HG03175 (cell line): Measurements from ENCODE around the gene PTGS1.

ENCODE experiments used
- ATAC-seq: cut with Tn5 transposase; IDR thresholded peaks from one replicate; pipeline ENCODE4 v1.9.1; 2021; ENCODE audit warnings: mild to moderate bottlenecking, moderate library complexity; ENCODE audit not compliant: unreplicated experiment

Gene PTGS1

DNA sequence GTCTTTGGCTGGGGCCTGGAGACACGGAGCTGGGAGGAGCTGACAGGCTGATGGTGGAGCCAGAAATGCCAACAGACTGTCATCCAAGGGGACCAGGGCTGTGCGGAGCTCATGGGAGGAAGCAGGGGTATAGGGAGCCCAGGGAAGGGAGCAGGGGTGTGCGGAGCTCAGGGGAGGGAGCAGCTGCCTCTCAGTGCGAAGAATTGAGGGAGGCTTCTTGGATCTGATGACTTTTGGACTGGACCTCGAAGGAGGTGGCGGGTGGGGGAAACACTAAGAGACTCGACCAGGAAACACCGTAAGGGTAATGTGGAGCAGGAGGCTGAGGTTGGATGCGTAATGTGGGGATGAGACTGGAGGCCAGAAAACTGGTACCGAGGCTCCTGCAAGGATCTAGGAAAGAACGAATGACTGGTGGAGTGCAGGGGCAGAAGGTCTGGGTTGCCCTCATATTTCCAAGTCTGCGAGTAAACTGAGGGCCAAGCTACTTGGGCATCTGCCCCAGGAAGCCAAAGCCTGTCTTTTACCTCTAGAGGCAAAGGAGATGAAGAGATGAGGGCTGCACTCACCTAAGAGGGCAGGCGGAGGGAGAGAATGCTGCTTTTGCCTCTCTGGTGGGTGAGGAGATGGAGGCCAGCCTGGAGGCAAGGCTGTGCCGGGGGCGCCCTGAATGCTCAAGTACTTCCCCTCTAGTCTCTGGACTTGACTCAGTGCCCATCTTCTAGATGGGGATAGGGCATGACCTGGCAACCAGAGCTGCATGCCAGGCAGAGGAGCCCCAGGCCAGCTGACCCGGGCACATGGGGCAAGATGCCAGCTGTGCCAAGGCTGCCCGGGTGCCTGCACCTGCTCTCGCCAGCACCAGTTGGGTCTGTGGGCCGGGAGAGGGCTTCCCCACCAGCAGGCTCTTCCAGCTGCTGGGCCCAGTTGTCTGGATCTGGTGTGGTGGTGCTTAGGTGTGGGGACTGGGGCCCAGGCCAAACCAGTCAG lies 2.3 kb downstream of the PTGS1 start:
- ATAC-seq, result no peak

DNA sequence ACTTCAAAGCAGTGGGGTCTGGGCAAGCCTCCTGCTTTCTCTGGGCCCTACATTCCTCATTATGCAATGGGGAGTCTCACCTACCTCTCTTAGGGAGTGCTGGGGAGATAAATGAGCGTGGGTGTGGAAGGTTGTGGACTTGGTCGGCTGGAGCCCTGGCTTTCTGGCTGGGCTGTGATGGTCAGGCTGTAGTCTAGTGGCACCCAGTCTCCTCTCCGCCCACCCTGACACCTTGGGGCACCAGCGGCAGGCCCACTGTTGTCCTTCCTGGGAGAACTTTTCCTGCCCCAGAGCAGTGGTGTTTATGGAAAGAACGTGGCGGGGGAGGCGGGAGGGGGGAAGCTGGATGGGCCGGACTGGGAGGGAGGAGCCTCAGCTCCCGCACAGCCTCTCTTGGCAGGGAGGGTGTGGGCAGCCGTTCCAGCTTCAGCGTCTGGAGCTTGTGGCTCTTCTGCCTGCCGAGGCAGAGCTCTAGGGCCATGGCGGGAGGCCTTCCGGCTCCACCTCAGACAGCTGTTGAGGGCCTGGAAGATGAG lies 4.1 kb downstream of the PTGS1 start:
- no peak for ATAC-seq

DNA sequence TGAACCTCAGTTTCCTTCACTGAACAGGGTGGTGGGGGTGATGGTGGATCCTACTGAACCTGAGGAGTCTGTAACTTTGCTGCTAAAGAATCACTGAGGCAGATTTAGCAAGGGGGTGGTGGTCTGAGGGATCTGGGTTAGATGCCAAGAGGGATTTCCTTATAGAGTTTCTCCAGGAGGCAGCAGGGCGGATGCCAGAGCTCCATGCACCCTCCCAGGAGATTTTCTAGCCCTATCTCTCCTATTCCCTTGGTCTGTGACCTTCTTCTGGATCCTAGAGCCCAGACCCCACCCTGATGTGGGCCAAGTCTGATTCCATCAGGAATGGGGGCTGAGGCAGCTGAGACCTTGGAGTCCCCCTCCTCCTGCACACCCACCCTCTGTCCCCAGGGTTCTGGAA lies 6.0 kb downstream of the PTGS1 start:
- no peak for ATAC-seq

DNA sequence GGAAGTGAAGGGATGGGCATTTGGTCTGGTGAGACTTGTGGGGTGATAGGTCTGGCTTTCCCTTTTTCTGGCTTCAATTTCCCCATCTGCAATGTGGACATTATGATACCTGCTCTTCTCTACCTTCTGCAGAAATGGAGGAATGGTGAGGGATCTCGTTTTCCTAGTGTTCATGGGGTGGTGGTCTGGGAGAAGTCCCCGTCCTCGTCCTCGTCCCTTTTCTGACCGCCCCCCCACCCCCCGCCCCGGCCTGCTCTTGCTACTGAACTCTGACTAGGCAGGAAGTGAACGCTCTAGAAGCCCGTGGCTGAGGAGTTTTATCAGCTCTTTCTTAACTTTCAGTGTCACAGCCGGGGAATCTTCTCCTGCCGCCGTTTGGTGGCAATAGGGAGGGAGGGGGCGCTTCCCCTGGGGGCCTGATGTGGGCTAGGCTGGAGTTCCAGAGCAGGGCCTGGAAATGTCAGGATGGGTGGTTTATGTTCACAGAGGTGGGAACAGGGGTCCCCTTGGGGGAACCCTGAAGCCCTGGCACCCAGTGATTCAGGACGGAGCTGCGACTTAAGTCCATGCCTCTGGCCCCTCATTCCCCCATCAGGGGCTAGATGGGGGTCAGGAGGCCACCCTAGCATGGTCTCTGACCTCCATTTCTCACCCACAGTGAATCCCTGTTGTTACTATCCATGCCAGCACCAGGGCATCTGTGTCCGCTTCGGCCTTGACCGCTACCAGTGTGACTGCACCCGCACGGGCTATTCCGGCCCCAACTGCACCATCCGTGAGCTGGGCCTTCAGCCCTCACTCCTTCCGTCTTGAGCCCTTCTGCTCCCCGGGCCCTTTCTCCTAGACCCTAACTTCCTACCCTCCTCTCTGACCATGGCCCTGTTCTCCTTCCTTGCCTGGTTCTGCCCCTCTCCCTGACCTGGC lies 6.7 kb downstream of the PTGS1 start:
- no peak for ATAC-seq

DNA sequence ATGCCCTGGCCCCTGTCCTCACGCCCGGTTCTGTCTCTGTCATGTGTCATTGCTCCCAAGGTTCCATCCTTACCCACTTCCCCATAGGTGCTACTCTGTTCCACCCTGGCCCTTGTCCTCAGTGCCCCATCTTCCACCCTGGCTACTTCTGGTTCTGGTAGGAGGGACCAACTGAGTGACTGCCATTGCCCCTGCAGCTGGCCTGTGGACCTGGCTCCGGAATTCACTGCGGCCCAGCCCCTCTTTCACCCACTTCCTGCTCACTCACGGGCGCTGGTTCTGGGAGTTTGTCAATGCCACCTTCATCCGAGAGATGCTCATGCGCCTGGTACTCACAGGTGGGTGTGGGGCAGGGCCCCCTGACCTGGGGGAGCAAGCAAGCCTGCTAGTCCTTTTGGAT lies 7.4 kb downstream of the PTGS1 start:
- ATAC-seq, result no peak

DNA sequence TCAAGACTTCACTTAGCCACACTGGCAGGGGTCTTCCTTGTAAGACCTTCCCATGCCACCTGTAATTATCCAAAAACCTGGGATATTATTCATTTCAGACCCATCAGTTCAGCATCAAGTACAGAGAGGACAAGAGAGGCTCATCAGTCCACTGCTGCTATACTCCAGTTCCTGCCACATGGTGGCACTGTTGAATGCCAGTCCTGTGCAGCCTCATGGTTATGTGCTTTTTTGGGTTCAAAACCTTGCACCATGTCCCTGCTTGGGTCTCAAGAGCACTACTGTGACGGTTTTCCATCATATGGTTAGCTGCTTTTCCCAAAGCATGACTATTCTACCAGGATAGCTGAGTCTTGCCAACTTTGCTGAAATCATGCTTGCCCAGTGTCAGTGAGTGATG lies 8.5 kb downstream of the PTGS1 start:
- no peak for ATAC-seq

DNA sequence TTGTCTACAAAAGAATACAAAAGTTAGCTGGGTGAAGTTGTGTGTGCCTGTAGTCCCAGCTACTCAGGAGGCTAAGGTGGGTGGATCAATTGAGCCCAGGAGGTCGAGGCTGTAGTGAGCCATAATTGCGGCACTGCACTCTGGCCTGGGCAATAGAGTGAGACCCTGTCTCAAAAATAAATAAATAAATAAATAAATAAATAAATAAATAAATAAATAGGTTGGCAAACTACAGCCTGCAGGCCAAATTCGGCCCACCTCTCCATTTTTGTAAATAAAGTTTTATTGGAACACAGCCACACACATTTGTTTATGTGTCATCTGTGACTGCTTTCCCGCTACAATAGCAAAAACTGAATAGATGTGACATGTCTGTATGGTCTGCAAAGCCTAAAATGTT lies 9.5 kb downstream of the PTGS1 start:
- ATAC-seq, result no peak

DNA sequence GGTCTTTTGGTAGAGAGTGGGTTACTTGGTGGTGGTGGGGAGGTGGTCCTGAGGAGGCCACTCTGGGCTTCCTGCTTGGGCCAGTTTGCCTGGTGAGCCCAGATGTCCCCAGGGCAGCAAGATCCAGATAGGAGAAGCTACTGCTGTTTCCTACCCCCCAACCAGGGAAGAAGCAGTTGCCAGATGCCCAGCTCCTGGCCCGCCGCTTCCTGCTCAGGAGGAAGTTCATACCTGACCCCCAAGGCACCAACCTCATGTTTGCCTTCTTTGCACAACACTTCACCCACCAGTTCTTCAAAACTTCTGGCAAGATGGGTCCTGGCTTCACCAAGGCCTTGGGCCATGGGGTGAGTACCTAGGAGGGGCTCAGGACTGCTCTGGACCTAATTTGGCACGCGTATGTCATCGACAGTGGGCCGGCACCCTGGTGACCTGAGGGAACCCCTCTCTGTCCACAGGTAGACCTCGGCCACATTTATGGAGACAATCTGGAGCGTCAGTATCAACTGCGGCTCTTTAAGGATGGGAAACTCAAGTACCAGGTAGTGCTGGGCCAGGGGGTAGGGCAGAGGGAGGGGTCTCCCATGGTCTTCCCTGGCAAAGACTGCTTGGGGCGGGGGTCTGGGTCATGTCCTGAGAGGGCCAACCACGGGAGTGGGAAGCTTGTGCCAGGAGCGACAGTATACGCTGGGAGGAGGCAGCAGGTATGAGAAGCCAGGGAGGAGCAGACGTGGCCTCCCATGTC lies 10.6 kb downstream of the PTGS1 start:
- no peak for ATAC-seq

DNA sequence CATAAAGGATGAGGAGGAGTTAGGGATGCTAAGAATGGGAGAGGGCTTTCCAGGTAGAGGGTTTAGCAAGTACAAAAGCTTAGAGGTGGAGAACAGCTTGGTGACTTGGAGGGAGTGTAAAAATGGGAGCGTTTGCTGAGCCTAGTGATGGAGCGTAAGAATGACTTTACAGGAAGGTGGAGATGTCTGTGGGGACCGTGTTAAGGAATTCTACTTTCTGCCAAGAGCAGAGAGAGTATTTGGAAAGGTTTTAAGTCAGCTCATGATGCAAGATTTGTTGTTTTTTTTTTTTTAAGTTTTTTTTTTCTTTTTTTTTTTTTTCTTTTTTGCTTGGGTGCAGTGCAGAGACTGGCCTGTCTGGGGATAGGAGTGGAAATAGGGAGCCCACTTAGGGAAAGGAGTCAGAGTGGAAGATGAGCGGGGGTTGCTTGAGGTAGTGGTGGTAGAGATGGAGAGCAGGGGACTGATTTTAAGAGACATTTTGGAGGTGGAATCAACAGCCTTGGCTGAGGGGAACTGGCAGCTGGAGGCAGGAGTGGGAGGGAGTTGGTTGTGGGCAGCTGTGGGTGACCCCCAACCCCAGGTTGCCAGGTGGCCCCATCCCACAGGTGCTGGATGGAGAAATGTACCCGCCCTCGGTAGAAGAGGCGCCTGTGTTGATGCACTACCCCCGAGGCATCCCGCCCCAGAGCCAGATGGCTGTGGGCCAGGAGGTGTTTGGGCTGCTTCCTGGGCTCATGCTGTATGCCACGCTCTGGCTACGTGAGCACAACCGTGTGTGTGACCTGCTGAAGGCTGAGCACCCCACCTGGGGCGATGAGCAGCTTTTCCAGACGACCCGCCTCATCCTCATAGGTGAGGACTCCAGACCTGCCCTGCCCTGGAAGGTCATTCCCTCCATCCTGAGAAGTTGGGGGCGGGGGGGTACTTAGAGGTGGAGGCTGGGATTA lies 12.4 kb downstream of the PTGS1 start:
- no peak for ATAC-seq

DNA sequence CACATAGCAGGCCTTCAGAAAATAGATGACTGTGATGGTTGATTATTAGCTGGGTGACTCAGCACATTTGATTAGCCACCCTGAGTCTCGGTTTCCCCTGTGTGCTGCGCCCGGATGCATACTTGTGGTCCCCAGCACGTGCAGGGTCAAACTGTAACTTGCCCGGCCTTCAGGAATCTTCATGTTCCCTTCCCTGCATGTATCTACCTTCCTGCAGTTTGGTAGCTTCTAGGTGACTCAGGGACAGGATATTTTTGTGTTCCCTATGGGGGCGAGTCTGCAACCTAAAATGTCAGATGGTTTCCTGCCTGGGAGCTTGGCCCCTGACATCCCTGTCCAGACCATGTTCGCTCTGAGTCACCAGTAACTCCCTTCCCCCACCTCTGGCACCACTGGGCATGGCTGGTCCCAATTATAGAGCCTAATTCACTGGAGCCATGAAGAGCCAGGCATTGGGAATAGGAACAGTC lies 13.2 kb downstream of the PTGS1 start:
- no peak for ATAC-seq

DNA sequence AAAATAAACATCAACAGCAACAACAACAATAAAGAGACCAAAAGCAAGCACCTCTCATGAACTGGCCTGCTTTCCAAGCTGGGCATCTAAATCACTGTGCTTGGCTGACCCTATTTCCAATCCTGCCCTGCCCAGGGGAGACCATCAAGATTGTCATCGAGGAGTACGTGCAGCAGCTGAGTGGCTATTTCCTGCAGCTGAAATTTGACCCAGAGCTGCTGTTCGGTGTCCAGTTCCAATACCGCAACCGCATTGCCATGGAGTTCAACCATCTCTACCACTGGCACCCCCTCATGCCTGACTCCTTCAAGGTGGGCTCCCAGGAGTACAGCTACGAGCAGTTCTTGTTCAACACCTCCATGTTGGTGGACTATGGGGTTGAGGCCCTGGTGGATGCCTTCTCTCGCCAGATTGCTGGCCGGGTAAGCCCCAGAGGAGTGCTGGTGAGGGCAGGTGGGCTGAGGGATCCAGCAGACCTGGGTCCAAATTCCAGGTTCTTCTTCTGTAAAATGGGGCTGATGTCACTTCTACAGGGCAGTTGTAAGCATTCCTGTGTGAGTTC lies 15.6 kb downstream of the PTGS1 start:
- no peak for ATAC-seq

DNA sequence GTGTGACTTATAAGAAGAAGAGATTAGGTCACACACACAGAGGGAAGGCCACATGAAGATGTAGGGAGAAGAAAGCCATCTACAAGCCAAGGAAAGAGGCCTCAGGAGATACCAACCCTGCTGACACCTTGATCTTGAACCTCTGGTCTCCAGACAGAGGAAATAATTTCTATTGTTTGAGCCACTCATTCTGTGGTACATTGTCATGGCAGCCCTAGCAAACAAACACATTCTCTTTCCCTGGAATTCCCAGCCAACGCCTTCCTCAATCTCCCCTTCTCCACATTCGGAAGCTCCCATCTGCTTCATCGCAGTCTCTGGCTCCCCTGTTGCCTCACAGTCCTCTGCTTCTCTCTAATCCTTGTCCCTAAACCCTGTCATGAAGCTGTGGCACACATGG lies 16.7 kb downstream of the PTGS1 start:
- no peak for ATAC-seq

DNA sequence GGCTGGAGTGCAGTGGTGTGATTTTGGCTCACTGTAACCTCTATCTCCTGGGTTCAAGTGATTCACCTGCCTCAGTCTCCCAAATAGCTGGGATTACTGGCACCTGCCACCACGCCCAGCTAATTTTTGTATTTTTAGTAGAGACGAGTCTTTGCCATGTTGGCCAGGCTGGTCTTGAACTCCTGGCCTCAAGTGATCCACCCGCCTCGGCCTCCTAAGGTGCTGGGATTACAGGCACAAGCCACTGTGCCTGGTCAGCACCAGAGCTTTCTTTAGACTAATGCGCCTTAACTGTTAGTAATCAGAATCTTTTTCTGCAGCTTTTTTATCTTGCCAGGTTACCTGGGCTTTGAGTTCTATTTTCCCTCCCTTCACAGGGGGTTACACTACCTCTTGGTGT lies 18.4 kb downstream of the PTGS1 start:
- ATAC-seq, result no peak

DNA sequence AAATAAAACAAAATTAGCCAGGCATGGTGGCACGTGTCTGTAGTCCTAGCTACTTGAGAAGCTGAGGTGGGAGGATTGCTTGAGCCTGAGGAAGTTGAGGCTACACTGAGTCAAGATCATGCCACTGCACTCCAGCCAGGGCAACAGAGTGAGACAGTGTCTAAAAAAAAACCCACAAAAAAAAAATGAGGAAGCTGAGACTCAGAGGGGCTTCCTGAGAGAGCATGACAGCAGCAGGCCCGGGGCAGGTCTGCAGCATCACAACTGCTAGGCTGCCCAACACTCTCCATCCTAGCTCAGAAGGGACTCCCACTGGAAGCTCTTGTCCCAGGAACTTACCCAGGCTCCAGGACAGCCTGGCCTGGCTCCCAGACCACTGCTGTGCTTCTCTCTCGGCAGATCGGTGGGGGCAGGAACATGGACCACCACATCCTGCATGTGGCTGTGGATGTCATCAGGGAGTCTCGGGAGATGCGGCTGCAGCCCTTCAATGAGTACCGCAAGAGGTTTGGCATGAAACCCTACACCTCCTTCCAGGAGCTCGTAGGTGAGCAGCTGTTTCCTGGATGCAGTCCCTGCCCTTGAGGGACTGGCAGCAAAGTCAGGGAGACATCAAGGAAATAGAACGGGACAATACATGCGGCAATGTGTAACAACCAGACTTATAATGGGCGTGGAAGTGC lies 19.1 kb downstream of the PTGS1 start:
- no peak for ATAC-seq

DNA sequence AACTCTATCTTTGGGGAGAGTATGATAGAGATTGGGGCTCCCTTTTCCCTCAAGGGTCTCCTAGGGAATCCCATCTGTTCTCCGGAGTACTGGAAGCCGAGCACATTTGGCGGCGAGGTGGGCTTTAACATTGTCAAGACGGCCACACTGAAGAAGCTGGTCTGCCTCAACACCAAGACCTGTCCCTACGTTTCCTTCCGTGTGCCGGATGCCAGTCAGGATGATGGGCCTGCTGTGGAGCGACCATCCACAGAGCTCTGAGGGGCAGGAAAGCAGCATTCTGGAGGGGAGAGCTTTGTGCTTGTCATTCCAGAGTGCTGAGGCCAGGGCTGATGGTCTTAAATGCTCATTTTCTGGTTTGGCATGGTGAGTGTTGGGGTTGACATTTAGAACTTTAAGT lies 21.5 kb downstream of the PTGS1 start:
- ATAC-seq, result no peak

DNA sequence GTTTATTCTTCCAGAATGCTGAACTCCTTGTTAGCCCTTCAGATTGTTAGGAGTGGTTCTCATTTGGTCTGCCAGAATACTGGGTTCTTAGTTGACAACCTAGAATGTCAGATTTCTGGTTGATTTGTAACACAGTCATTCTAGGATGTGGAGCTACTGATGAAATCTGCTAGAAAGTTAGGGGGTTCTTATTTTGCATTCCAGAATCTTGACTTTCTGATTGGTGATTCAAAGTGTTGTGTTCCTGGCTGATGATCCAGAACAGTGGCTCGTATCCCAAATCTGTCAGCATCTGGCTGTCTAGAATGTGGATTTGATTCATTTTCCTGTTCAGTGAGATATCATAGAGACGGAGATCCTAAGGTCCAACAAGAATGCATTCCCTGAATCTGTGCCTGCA lies 21.9 kb downstream of the PTGS1 start:
- no peak for ATAC-seq

DNA sequence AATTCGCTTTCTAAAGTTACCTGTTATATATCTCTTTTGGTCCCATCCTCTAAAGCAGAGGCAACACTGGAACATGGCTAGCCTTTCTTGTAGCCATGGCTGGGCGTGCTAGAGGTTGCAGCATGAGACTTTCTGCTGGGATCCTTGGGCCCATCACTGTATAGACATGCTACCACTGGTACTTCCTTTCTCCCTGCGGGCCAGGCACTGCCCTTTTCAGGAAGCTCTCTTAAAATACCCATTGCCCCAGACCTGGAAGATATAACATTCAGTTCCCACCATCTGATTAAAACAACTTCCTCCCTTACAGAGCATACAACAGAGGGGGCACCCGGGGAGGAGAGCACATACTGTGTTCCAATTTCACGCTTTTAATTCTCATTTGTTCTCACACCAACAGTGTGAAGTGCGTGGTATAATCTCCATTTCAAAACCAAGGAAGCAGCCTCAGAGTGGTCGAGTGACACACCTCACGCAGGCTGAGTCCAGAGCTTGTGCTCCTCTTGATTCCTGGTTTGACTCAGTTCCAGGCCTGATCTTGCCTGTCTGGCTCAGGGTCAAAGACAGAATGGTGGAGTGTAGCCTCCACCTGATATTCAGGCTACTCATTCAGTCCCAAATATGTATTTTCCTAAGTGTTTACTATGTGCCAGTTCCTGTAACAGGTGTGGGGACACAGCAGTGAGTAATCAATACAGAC lies 22.6 kb downstream of the PTGS1 start:
- no peak for ATAC-seq
